HG02970 (cell line): ENCODE data around the gene PNKP.

ENCODE experiments used
- ATAC-seq: cut with Tn5 transposase; IDR thresholded peaks from one replicate; pipeline ENCODE4 v1.9.1; 2021; ENCODE audit warnings: mild to moderate bottlenecking, moderate library complexity, moderate number of reproducible peaks; ENCODE audit not compliant: unreplicated experiment, low FRiP score

PNKP gene

GRCh38 chr19:49877020-49877878 is 9.9 kb upstream of the PNKP start, which contains the start of the genes AKT1S1 and TBC1D17:
TSS of gene AKT1S1 (minus strand) at chr19:49877355. CDS start at chr19:49873295, 4,060 bp downstream.
TSS of gene TBC1D17 (plus strand) at chr19:49877702. CDS start at chr19:49877724, 22 bp downstream.
- peak; percentile 57 for ATAC-seq

- ATAC-seq, result peak; percentile 60
Observed at GRCh38 chr19:49876422-49877019, 9.1 kb upstream of the PNKP start.

GRCh38 chr19:49875857-49876421 is 8.6 kb upstream of the PNKP start:
- ATAC-seq, result no peak

- no peak for ATAC-seq
Observed at GRCh38 chr19:49875177-49875576, 7.8 kb upstream of the PNKP start.

GRCh38 chr19:49874503-49875157 is 7.3 kb upstream of the PNKP start:
- no peak for ATAC-seq

GRCh38 chr19:49873834-49874233 is 6.5 kb upstream of the PNKP start:
- no peak for ATAC-seq

GRCh38 chr19:49873129-49873521 is 5.7 kb upstream of the PNKP start:
- no peak for ATAC-seq

- no peak for ATAC-seq
Observed at GRCh38 chr19:49872245-49873128, 5.1 kb upstream of the PNKP start.

GRCh38 chr19:49871349-49871985 is 4.1 kb upstream of the PNKP start:
- ATAC-seq, result no peak

GRCh38 chr19:49870309-49870901 is 3.0 kb upstream of the PNKP start:
- ATAC-seq, result no peak

GRCh38 chr19:49869484-49870308 is 2.3 kb upstream of the PNKP start:
- ATAC-seq, result peak; percentile 61

- peak; percentile 7 for ATAC-seq
Observed at GRCh38 chr19:49869009-49869483, 1.7 kb upstream of the PNKP start.

GRCh38 chr19:49864890-49865289 is 2.5 kb downstream of the PNKP start:
- no peak for ATAC-seq

GRCh38 chr19:49863935-49864320 is 3.4 kb downstream of the PNKP start:
- no peak for ATAC-seq

- no peak for ATAC-seq
Observed at GRCh38 chr19:49863254-49863934, 4.0 kb downstream of the PNKP start.

GRCh38 chr19:49862391-49863253 is 4.8 kb downstream of the PNKP start:
- no peak for ATAC-seq
